ENCODE measurements around the gene KCNQ1.

KCNQ1 gene

DNA sequence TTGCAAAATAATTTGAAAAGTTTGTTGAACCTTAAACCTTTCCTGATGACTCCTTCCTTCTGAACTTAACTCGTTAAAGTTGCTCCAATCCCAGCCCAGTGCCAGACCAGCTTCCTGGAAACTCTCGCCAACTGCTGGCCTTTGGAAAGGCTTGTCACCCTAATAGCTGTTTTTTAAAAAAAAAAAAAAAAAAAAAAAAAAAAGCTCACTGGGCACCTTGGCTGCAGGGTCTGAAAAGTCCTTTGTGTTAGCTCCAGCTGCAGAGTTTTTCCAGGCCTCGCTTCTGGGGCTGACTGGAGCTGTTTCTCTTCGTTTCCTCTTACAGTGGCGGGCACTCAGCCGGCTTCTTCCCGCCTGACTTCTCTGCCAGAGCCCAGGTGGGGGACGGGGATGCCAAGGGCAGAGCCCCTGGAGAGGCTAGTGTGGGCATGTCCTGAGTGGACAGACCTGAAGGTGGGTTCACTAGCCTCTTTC is 229.9 kb downstream of the KCNQ1 start:
- no peak for DNase-seq

DNA sequence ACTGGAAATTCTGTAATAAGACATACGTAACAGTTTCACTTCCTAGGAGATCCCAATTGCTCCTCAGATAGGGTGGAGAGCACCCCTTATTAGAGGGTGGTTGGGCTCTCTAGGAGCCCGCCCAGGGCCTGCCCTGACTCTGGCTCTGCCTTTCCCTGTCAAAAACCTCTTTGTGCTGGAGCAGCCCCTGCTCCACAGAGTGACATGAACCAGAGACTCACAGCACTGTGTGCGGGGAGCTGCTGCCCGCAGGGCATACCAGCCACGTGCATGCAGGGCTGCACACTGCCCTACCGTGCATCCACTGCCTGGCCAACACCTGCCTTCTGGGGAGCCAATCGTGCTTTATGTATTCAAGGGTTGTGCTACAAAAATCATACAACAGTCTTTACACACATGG is 230.7 kb downstream of the KCNQ1 start:
- no peak for DNase-seq

DNA sequence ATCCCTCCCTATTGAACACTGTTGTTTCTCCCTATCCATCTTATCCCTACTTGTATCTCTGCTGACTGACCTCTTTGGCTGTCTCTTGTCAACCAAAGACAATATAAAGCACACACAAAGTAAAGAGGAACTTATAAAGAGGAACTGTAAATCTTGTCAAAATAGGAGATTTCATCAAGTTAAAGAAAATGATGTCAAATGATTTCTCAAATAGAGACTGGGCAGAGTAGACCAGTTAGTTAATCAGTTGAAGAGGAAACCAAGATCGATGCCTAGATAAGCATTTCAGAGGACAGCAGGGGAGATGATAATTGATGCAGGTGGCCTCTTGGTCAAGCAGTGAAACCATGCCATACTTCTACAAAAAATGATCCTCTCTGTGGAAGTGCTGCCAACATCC is 232.3 kb downstream of the KCNQ1 start:
- no peak for DNase-seq

DNA sequence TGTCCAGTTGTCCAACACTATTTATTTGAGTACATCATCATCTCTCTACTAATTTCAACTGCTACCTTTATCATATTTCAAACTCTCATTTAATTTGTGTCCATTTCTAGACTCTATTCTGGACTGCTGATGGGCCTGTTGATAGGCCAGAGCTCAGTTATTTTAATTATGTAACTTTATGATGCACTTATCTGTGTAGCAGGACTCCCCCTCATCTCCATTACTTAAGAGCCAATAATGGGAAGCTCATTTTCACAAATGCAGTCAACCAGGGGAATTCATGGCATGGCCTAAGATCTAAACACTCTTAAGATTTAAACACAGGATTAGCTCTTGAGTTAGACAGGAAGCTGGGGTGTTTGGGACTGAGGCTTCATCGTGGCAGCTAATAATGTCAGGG is 233.6 kb downstream of the KCNQ1 start:
- DNase-seq, result no peak

DNA sequence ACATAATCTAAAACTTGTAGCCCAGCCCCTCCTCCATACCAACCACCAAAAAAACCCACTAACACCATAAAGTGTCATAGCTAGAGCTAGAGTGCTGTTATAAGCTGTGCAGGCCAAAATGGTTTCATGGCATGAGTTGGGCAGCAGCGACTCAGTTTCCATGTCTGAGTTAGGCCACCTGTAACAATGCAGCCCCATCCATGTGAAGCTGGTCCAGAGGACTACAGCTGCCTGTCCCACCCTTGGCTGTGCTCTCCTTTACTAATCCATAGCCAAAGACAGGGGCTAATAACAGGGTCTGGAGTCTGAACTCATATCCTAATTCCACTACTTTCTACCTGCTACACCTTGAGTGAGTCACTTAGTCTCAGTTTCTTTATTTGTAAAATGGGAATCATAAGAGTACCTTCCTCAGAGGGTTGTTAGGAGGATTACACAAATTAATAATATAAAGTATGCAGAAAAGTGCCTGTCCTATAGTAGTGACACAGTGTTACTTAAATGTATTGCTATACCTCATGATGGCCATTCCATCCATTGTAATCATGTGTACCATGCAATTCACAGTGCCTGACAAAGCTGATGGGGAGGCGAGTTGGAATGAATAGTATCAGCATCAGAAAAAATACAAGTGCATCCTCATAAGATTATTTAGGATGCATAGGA is 234.3 kb downstream of the KCNQ1 start:
- no peak for DNase-seq

DNA sequence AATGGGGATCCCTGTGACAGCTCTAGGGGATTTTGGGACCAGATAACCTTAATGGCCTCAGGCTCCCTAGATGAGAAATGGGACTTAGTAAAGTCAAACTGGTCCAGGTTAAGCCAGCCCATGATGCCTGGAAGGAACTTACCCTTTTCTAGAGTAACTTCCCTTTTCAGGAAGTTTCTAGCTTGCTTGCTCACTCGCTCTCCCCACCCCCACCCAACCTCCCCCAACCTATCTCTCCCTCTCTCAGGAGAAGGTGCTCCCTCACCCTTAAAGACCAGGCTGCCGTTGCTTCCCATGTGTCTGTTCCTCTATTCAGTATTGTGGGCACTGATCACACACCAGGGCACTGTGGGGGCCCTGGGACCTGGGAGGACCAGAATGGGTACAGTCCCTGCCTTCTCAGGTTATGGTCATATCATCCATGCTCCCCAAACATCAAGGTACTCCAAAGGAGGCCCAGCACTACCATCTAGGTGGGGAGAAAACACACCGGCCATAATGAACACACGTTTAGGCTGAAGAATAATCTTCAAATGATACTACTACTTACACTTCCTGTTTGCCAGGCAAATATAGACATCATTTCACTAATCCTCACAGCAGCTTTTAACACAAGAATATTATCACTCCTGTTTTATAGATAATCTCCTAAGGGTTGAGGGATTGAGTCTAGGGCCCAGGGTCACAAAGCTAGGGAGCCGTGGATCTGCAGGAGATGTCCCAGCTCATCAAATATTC is 236.8 kb downstream of the KCNQ1 start:
- DNase-seq, result no peak

DNA sequence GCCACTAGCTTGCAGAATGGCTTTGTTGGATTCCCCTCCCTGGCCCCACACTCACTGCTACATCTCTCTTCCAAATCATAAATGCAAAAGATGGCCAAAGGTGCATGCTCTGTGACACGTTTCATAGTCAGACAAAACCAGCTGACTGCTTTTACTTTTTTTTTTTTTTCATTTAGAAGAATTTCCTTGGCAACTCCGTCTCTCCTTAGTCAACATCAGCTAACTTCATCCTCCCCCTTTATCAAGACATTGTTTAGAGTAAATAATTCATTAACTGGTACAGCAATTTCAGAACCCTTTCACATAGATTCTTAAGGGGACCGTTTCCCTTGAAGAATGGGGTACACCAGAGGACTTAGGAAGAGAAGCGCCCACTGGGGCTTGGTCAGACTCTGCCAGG is 239.0 kb downstream of the KCNQ1 start:
- no peak for DNase-seq

DNA sequence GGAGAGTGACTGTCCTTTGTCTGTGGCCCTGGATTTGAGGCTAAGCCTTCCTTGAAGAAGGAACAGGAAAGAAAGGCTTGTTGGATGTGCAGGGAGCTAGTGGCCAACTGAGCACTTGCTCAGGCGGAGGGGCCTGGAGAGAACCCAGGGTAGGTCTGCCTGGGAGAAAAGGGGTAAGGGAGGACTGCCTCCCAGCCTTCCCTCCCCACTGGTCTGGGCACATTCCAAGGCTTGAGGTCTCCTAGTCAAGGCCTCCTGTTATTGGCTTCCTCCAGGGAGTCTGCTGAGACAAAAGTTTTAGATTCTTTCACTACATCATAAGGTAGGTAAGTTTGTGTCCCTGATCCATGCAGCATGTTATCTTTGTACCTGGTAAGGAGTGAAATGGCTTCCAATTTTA is 239.8 kb downstream of the KCNQ1 start:
- no peak for DNase-seq

DNA sequence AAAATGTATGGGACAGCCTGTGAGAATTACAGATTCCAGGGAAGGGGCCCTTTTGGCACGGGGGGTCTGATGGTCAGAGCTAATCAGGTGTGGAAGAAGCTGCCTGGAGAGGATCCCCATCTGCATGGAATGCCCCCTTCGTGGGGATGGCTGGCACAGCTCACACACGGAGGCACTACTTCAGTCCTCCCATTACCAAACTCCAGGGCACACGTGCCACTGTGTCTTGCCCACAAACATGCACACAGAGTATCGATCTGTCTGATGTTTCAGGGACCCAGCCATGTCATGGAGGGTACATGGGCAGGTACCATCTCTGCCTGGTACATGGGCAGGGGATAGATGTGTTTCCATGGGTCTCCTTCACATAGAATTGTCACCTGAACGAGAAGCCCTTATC is 240.2 kb downstream of the KCNQ1 start:
- no peak for DNase-seq

DNA sequence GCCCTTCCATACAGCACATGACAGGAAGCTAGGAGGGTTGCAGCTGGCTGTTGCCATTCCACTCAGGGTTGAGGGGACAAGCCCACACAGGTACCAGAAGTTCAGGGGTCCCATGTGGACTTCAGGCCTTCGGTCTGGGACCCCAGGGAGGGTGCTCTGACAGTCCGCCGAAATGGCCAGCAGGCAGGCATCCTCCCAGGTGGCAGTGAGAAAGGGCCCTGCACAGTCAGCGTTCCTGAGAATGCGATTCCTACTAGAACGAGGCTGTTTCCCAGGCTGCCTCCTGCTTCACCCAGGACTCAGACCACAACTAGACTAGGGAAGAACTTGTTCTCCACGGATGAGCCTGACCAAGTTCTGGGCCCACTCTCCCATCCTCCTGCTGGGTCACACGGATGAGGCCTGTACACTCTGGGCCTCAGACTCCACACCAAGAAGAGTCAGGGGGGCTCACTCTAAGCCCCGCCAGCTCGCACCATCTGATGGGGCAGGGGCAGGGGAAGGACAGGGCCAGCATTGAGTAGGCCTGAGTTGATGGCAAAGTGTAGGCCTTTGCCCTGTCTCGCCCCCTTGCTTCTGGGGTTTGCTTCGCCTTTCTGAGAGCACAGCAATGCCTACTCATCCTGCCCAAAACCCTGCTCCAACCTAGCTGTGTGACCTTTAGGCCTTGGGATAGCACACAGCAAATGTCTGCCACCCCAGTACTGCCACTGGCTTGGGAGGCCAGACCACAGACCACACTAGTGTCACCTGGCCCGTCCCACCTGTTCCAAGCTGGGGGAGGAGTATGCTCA is 241.0 kb downstream of the KCNQ1 start:
- no peak for DNase-seq

DNA sequence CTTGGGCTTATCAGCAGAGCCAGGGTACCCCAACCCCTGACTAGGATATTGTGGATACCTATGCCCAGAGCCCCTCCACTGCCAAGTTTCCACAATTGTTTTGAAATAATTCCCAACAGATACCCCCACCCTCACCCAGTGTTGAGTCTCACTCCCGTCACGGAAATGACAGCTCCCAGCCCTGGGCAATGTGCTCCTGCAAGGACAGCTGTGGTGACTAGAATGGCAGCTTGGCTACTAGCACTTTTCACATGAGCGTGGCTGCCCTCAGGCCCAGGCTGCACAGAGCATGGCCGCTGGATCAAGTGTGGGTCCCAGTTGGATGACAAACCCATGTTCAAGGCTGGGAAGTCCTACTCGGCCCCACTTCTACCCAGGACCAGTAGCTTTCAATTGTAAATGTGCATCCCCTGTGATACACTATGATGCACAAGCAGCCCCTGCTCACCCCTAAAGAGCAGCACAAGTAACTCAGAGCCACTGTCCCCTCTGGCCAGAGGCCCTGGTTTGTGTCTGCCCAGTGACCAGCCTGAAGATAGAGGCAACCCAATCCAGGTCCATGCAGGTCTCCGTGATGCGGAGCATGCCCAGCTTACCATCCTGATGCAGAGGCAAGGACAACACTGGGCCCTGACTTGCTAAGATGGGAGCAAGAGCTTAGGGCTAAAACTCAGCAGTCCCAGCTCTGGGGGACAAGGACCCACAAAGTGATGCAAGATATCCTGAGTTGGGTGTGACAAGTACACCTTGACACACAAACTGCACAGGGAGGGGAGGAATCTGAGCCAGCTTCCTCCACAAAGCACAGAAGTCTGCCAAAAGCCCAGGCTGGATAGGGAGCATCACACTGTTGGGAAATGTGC is 241.8 kb downstream of the KCNQ1 start:
- no peak for DNase-seq

DNA sequence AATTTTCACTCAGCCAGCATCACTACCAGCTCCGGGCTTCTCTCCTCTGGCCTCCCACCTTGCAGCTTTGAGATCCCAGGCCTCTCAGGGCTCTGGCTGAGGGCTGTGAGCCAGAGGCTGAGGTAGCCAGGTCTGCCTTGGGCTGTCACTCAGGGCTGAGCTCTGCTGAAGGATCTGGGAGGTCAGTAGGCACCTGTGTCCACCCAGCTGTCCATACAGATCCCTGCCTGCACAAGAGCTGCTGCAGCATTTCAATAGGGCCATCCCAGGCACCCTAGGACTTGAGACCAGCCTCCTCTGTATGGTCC is 242.4 kb downstream of the KCNQ1 start:
- no peak for DNase-seq

DNA sequence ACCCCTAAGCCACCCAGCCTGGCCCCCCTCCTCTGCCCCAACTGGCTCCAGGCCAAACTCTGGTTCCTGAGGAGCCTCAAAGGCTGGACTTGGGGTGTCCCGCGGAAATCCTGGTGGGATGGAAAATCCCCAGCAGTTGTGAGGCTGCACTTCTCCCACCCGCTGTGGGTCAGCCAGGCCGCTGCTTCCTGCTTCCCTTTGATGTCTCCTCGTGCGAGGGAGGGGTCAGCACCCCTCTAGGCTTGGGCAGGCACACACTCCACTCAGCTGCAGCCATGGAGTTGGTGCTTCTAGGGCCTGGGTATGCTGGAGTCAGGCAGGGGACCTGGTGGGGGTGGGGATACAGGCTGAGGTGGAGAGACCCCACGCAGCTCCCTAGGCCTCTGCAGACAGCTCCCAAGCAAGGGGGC is 243.0 kb downstream of the KCNQ1 start:
- no peak for DNase-seq

DNA sequence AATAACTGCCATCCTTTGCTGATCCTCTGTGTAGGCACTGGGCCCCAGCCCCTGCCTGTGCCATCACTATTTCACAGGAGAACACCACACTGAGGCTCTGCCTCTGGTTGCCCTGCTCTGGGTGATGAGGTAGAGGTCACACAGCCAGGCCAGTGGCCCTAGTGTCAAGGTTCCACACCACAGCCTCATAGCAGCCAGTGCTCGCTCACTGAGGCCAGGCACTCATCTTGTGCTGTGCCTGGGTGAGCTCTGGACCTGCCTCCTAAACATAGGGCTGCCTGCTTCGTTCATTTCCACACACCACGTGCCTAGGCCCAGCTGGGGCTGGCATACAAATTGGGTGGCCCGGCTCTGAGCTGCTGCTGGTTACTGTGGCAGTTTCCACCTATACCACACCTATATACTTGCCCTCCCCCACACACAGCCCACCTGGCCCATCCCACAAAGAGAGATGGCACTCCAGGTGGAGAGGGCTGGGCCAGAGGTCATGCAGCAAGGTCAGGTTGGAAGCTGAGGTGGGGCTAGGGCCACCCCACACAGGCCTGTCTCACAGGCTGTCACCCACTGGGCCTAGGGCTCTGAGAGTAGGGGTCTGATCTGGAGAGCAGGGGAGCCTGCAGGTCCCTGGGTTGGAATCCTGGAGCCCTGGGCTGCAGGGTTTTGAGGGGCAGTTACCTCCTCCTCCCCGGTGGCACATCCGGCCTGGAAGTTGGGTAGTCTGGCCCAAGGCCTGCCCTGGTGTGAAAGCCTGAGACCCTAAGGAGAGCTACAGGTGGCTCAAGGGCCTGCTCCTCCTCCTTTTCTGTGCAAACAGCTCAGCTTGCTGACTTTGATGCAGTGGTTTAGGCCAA is 243.8 kb downstream of the KCNQ1 start:
- no peak for DNase-seq

DNA sequence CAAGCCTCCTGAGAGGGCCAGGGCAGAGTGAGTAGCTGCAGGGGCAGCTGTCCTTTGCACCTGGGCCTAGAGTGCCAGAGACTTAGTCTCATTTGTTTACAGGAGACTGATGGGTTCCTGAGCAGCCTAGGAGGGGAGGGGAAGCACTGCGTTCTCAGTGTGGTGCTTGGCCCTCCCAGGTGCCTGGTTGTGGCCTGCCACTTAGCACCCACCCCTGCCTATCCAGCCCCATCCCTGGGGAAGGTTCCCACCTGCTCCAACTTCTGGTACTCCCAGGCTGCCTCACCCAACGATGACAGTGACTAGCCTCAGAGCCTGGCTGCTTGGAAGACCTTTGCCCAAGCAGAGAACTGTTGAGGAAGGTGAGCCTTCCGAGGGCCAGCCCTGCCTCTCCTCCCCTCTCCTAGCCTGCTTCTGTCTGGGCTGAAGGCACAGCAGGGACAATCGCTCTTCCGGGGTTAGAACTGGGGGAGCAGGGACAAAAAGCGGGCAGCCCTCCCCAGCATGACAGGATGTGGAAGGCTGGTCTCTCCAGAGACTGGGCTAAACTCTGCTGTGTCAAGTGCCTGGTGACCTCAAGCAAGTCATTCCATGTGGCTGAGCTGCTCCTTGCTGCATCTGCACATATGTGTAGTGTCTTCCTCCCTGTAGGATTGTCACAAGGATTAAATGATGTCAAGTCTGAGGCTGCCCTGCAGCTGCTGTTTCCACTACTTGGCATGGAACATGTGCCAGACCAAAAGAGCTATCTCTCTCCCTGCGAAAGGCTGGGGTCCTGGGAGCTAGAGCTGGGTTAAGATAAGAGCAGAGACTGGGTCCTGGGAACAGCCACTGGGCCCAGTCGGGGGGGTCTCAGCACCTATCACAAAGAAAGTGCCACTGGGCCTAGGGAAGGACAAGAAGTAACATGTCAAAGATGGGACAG is 245.1 kb downstream of the KCNQ1 start:
- DNase-seq, result no peak

DNA sequence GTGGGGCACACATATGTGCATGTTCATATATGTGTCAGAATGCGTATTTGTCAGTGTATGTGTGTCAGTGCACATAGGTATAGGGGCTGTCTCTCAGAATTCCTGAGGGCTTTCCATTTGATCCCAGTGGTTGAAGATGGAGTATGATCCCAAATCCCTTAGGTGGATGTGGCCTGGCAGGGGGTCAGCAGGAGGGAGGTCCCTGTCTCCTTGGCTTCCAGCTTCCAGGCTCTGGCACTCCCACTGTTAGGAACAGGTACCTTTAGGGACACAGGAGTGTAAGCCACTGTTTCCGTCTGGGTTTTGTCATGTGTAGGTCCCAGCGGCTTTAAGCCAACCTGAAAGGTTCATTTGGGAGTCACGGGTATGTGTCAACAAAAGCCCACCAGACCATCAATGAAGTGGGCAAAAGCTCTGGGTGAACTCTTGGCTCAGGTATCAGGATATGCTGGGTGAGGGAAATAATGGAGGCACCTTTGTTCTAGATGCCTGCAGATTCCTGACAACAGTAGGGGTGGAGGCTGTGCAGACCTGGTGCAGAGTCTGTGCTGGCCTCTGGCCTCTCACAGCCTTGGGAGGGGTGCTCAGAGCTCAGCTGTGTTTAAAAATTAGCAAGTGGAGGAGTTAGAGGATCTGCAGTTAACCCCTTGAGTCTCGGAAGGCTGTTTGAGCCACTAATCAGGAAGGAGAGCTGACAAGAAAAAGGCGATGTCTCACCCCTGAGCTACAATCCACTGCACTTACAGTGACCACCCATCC is 246.0 kb downstream of the KCNQ1 start:
- DNase-seq, result no peak

DNA sequence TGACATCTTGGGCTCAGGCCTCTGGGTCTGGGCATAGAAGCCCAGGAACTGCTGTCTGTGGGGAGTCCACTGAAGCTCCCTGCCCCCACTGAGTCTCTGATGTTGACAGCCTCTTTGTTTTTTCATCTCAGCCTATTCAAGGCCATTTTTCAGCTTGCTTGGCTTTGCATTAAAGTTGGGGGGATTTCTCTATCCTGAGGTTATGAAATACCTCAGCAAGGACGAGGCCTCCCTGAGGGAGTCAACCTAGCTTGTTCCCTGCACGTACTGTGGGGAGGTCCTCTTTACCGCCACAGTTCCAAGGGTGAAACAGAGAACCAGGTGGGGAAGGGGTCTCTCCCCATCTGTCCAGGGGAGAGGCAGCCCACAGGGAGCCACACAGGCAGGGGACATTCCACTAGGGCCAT is 246.6 kb downstream of the KCNQ1 start:
- DNase-seq, result no peak

DNA sequence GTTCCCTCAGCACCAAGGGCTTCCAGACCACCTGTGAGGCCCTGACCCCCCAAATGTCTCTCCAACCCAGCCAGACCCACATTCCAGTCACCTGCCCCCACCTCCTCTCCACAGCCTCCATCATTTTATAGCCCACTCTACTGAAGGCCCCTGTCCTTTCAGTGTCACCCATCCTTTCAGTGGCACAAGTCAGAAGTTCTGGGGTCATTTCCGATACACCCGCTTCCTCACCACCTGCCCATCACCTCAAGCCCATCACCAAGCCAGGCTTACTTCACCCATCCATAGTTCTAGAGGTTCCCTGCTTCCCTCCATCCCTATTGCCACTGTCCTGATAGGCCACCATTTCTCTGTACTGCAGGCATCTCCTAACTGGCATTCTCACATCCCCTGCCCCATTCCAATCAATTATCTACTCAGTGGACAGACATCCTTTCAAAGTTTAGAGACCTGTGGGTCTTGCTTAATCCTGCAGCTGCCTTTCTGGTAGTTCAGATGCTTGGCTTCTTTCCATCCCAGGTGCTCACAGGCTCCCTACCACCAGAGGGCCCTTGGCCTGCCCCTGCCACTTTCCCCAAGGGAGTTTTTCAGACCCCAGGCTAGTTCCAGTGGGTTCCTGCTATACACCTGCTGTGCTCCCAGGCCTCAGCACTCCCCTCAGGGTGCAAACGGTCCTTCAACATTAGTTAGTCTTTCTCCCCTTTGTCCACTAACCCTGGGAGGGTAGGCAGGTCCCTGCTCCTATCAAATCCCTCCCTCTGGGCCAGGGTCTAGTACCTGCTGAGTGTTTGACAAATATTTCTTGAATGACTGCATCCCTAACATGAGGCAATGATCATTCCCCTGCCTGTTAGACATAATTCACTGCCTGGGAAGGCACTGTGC is 247.4 kb downstream of the KCNQ1 start:
- no peak for DNase-seq
